ES-I3 (cell line): ENCODE results near the gene IGSF9B.
A peak's percentile ranks its signal among the peaks of the same experiment; 100 is the strongest.

ENCODE experiments used
- H3K36me3 ChIP-seq: 2 replicates; pipeline ENCODE4 v1.6.1; 2013; ENCODE audit warnings: mild to moderate bottlenecking, low read length, control low read depth, moderate library complexity; ENCODE audit not compliant: insufficient read depth
- H3K4me1 ChIP-seq: 2 replicates; pipeline ENCODE4 v1.6.1; 2013; ENCODE audit warnings: mild to moderate bottlenecking, control low read depth, low read length; ENCODE audit not compliant: insufficient read depth
- H3K9ac ChIP-seq: 2 replicates; pipeline ENCODE4 v1.6.1; 2013; ENCODE audit warnings: low read depth, mild to moderate bottlenecking, low read length, moderate library complexity
- H3K9me3 ChIP-seq: 2 replicates; pipeline ENCODE4 v1.6.1; 2013; ENCODE audit warnings: mild to moderate bottlenecking, low read length, moderate library complexity; ENCODE audit not compliant: control insufficient read depth, insufficient read depth

The IGSF9B gene

DNA sequence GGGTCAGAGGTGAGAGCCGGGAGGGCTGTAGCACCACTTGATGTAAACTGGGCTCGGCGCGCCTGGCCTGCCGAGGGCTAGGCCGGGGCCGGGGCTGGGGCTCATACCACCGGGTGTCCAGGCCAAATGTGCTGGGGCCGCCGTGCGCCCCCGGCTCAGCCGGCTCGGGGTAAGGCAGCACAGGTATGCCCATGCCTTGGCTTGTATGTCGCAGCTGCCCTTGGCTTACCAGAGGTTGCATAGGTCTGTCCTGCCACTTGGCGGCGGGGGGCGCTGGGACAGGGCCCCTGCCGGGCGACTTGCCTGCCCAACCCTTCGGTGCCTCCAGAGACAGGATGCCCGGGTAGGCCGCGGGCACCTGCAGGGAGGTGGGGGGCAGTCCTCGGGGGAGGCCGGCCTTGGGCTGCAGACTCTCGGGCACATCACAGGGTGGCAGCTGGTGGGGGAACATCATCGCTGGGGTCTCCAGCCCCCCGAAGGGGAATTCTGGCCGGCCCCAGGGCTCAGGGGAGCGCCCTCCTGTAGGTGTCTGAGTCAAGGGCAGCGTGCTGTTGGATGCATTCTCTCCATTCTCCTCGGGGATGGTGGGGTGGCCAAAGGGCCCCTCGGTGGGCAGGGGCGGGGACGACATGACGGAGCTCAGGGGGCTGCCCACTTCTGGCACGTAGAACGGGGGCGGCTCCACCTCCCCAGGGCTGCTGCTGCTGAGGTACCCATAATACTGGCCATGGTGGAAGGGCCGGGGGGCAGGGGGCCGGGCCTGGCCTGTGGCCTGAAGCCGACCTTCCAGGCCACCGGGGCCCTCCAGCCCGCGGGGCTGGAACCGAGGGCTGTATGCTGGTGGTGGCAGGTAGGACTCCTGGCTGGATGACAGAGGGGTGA, 36.4 kb downstream of the IGSF9B start:
- Histone ChIP-seq H3K9ac (peak overlapping the region; percentile 46), H3K9me3 (no peaks in the 10 kb centered on the region), H3K4me1 (peaks cover 3% of the 10 kb centered on the region; the same call in 1 of the 2 replicates), H3K36me3 (peaks cover 4% of the 10 kb centered on the region; the same call in 1 of the 2 replicates)

DNA sequence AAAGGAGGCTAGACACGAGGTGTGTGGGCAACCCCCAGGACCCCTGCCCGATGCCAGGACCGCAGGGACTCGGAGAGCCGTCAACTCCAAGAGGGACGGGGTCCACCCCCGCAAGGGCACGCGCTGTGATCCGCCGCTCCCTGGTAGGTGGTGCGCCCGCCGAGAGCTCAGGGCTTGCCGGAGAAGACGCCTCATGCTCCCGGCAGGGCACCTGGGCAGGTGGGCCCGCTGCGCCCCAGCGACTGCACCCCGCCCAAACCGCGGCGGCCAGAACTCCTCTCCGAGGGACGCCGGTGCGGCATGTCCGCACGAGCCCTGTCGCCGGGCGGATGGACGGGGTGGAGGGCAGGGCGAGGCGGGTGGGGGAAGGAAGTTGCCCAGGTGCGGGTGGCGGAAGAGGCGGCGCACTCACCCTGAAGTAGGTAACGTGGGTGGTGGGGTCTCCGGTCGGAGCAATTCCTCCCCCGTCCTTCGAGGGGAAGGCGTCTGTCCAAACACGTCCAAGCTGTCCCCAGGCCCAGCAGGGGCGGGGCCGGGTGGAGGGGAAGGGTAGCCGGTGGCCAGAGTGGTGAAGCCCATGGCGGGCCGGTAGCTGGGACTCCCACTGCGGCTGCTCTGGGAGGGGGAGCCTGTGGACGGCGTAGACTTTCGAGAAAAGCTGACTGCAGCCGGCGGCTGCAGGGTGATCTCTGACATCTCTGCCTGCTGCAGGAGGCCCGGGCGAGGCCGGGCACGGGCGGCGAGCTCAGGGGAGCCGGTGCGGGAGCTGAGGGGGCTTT, 37.2 kb downstream of the IGSF9B start:
- H3K36me3 ChIP-seq: peaks cover 3% of the 10 kb centered on the region; the same call in 1 of the 2 replicates
- peak overlapping the region; percentile 46 for H3K9ac ChIP-seq
- H3K9me3 ChIP-seq: no peaks in the 10 kb centered on the region
- H3K4me1 ChIP-seq: peaks cover 3% of the 10 kb centered on the region; the same call in 1 of the 2 replicates

GRCh38 chr11:133918608-133919260, 38.0 kb downstream of the IGSF9B start:
- peak overlapping the region; percentile 46 for H3K9ac ChIP-seq
- no peaks in the 10 kb centered on the region for H3K9me3 ChIP-seq
- no peaks in the 10 kb centered on the region; the same call in 1 of the 2 replicates for H3K36me3 ChIP-seq
- H3K4me1 ChIP-seq: peaks cover 3% of the 10 kb centered on the region; the same call in 1 of the 2 replicates

DNA sequence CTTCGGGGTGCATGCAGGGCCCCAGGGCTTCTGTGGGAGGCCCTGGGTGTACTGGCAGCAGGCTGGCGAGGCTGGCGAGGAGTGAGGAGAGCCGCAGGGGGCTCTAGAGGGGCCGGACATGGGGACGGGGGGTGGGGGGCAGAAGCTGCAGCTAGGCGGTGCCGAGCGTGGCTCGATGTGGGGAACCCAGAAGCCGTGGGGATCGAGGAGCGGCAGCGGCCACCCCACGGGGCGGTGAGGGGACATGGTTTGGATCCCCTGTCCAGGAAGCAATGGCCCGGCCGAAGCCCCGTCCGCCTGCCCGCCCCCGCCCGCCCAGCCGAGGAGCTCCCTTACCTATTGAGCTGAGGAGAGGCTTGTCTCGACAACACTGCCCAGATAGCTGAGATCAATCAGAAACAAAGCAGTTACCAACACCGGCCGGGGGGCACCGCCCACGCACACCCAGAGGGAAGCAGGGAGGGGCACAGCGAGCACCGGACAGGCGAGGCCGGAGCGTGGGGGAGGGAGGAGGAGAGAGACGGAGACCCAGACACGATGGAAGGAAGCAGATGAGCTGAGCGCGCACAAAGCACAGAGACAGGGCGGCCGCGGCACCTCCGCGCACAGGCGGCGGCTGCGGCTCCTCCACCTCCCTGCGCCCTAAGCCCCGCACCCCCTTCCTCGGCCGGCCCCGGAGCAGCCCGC, 38.7 kb downstream of the IGSF9B start:
- peaks cover 3% of the 10 kb centered on the region; the same call in 1 of the 2 replicates for H3K4me1 ChIP-seq
- peak overlapping the region; percentile 46 for H3K9ac ChIP-seq
- H3K9me3 ChIP-seq: no peaks in the 10 kb centered on the region
- no peaks in the 10 kb centered on the region for H3K36me3 ChIP-seq

DNA sequence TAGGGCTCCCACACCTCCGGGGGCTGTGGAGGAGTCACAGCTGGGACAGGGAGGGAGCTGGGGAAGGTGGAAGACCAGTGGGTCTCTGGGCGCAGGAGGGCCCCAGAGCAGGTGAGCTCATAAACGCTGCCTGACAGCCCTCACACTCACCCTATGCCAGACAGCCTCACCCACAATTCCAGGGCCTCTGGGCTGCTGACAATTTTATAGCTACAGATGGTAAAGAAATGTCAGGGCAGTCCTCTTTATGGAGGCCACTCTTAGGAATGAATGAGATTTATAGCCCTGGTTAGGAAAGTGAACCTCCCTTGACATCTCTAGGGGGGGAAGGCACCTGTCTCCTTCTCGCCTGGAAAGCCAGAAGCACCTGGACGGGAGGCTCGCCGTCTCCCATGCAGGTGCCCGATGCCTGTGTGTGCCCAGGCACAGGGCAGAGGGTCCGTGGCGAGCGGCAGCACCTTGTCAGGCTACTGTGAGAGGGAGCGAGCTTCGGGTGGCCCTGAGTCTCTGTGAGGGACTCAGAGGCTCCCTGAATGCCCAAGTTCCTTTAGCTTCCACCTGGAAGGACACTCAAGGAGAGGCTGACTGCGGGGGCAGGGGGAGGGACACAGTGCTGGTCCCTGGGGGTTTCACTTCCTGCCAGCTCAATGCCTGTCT, 39.9 kb downstream of the IGSF9B start:
- no peaks in the 10 kb centered on the region for H3K36me3 ChIP-seq
- H3K4me1 ChIP-seq: peaks cover 3% of the 10 kb centered on the region; the same call in 1 of the 2 replicates
- no peaks in the 10 kb centered on the region for H3K9me3 ChIP-seq
- no peak overlapping the region for H3K9ac ChIP-seq

GRCh38 chr11:133913761-133914160, 43.0 kb downstream of the IGSF9B start:
- H3K9ac ChIP-seq: no peak overlapping the region
- H3K4me1 ChIP-seq: 0 out of 2 replicates have a peak, but pooled peaks cover 3% of the 10 kb centered on the region
- H3K36me3 ChIP-seq: peaks cover 5% of the 10 kb centered on the region; the same call in 1 of the 2 replicates
- no peaks in the 10 kb centered on the region for H3K9me3 ChIP-seq

DNA sequence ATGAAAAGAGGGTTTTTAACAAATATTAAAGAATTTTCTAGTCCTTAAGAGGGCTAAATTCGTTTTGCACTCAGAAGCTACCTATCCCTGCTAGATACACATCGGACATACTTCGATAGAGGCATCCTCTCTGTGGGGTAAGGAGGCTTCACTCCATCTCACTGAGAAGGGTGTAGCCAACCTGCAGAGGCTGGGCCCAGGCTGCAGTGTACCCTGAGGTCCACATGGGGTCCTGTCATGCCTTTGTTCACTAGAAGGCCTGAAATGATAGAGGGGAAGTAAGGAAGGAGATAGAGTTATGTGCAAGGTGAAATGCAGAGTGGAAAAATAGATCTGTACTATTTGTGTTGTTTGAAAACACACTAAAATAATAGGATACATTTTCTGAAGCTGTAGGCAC, 45.6 kb downstream of the IGSF9B start:
- Histone ChIP-seq H3K4me1 (no peaks in the 10 kb centered on the region), H3K9ac (no peak overlapping the region), H3K36me3 (peaks cover 5% of the 10 kb centered on the region; the same call in 1 of the 2 replicates), H3K9me3 (no peaks in the 10 kb centered on the region)

DNA sequence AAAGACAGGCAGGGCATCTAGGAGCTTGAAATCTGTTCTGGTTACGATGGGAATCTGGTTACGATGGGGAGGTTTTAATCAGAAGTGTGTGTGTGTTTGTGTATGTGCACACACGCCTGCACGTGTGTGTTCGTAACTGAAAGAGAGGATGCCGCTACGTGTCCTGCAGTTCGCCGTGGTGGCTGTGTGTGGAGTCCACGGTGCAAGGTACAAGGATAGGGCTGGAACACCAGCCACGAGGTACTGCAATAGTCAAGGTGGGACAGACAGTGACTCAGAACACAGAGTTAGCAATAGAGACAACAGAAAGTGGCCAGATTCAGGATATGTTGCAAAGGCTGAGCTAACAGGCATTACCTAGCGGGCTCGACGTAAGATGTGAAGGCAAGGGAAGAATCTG, 46.7 kb downstream of the IGSF9B start:
- peaks cover 5% of the 10 kb centered on the region; the same call in 1 of the 2 replicates for H3K36me3 ChIP-seq

DNA sequence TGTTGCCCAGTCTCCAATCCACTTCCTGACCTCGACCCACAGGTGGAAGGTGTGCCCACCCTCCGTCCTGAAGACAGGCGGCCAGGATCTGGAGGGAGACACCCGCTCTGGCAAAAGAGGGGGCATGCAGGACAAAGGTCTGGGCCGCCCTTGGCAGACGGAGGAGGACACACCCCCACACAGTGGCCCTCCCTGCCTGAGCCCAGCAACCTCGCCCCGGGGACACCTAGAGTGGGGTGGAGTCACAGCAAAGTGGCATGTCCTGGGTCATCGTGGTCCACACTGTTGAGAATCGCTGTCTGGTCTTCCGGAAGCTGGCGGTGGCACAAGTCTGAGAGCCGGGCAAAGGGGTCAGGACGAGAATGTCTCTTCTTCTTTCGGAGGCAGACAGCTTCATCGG, 47.9 kb downstream of the IGSF9B start:
- Histone ChIP-seq H3K4me1 (no peaks in the 10 kb centered on the region), H3K9ac (no peak overlapping the region), H3K36me3 (peaks cover 5% of the 10 kb centered on the region; the same call in 1 of the 2 replicates), H3K9me3 (no peaks in the 10 kb centered on the region)

More for the DNA sequence above, 46.7 kb downstream of the IGSF9B start:
- Histone ChIP-seq H3K4me1 (no peaks in the 10 kb centered on the region), H3K9me3 (no peaks in the 10 kb centered on the region), H3K9ac (no peak overlapping the region)

DNA sequence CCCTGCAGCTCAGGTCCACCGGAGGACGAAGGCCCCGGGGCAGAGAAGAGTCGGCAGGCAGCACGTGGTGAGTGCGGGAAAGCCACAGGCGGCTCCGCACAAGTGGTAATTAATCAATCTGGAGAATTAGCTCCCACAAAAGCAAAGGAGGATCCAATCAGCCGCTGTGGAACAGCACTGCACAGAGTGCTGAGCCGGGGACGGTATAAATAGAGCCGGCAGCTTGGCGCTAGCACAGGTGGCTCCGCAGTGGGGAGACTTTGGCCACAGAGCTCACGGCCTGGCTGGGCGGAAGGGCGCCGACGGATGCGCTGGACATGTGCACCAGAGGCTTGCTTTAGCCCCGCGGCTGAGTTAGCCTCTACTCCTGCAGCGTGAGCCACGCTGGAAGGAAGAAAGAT, 48.9 kb downstream of the IGSF9B start:
- H3K4me1 ChIP-seq: no peaks in the 10 kb centered on the region
- peaks cover 9% of the 10 kb centered on the region; the same call in 1 of the 2 replicates for H3K36me3 ChIP-seq
- no peak overlapping the region for H3K9ac ChIP-seq

GRCh38 chr11:133907216-133907615, 49.6 kb downstream of the IGSF9B start:
- peaks cover 9% of the 10 kb centered on the region; the same call in 1 of the 2 replicates for H3K36me3 ChIP-seq
- no peak overlapping the region for H3K9ac ChIP-seq
- H3K4me1 ChIP-seq: no peaks in the 10 kb centered on the region
- no peaks in the 10 kb centered on the region for H3K9me3 ChIP-seq

More for the DNA sequence above, 48.9 kb downstream of the IGSF9B start:
- H3K9me3 ChIP-seq: no peaks in the 10 kb centered on the region

DNA sequence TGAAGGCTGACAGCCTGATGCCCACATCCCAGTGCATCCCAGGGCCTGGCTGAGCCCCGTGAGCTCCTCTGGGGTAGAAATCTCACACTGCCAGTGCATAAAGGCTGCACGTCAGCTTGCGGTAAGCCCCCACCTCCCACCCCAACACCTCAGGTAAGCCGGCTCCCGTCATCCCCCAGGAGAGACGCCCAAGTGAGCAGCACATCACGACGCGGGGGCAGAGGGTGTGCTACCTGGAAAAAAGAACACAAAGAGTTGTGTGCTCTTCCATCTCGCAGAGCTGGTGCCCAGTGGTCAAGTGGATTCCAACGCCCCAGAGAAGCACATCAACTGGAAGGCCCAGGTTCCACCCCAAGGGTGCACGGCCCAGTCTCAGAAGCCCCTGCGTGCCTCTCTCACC, 50.0 kb downstream of the IGSF9B start:
- H3K9ac ChIP-seq: no peak overlapping the region
- no peaks in the 10 kb centered on the region for H3K9me3 ChIP-seq
- H3K36me3 ChIP-seq: peaks cover 9% of the 10 kb centered on the region; the same call in 1 of the 2 replicates
- H3K4me1 ChIP-seq: no peaks in the 10 kb centered on the region

GRCh38 chr11:133906241-133906640, 50.5 kb downstream of the IGSF9B start:
- Histone ChIP-seq H3K4me1 (no peaks in the 10 kb centered on the region), H3K36me3 (peaks cover 9% of the 10 kb centered on the region; the same call in 1 of the 2 replicates), H3K9me3 (no peaks in the 10 kb centered on the region), H3K9ac (no peak overlapping the region)
